ENCODE measurements around the gene AP4M1.

Gene AP4M1

DNA sequence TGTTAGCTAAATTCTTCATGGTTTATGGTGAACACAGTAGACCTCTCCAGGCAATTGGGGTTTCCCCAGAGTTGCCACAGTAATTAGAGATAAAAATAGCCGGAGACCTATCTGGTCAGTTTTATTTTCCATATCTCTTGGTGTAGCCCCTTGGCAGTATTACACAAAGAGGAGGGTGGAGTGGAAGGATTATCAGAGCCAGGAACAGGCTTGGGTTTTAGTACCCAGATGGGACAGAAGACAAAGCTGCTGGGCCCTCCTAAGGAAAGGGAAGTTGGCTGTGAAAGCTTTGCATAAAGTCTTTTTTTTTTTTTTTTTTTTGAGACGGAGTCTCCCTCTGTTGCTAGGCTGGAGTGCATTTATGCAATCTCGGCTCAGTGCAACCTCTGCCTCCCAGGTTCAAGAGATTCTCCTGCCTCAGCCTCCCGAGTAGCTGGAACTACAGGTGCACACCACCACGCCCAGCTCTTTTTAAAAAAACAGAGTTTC lies 42.1 kb upstream of the AP4M1 start (continued):
- TF ChIP-seq, protein P1, sequence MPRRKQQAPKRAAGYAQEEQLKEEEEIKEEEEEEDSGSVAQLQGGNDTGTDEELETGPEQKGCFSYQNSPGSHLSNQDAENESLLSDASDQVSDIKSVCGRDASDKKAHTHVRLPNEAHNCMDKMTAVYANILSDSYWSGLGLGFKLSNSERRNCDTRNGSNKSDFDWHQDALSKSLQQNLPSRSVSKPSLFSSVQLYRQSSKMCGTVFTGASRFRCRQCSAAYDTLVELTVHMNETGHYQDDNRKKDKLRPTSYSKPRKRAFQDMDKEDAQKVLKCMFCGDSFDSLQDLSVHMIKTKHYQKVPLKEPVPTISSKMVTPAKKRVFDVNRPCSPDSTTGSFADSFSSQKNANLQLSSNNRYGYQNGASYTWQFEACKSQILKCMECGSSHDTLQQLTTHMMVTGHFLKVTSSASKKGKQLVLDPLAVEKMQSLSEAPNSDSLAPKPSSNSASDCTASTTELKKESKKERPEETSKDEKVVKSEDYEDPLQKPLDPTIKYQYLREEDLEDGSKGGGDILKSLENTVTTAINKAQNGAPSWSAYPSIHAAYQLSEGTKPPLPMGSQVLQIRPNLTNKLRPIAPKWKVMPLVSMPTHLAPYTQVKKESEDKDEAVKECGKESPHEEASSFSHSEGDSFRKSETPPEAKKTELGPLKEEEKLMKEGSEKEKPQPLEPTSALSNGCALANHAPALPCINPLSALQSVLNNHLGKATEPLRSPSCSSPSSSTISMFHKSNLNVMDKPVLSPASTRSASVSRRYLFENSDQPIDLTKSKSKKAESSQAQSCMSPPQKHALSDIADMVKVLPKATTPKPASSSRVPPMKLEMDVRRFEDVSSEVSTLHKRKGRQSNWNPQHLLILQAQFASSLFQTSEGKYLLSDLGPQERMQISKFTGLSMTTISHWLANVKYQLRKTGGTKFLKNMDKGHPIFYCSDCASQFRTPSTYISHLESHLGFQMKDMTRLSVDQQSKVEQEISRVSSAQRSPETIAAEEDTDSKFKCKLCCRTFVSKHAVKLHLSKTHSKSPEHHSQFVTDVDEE (CRISPR knock-in tag; IDR thresholded peaks at IDR 0.05), result no peak
- TF ChIP-seq SNAI2 (CRISPR knock-in tag; IDR thresholded peaks at IDR 0.05), result no peak
- TF ChIP-seq BACH2 (CRISPR knock-in tag; IDR thresholded peaks at IDR 0.05; ENCODE audit: borderline replicate concordance), result no peak
- TF ChIP-seq ZNF565 (CRISPR knock-in tag; conservative IDR thresholded peaks at IDR 0.05; ENCODE audit: low read depth), result no peak
- TF ChIP-seq GLIS3 (CRISPR knock-in tag; IDR thresholded peaks at IDR 0.05), result no peak

DNA sequence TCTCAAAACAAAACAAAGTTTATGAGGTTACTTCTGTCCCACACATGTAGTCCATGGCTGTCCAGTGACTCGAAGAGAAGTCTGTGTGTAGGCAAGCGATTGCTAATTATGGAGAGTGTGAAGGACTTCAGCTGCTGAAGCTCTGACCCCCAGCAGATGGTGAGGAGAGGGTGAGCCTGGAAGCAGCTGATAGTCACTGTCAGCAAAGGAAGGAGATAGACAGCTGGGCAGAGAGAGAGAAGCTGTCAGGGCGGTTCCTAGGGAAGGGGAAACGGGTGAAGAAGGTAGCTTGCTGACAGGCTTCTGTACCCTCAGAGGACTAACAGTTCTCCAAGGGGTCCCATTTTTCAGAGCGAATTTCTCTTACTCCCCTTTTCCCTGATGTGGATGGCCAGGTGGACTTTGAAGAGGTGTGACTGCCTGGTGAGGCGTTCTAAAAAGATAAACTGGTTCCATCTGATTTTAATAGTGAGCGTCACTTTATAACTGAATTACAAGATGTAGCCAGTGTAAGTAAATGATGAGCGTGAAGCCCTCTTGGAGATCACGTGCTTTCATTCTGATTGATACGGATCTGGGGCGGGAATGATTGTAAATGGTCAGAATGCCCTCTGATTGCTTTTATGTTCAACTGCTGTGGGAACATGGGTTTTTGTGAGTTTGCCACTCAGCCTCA lies 39.8 kb upstream of the AP4M1 start:
- TF ChIP-seq, protein P2, sequence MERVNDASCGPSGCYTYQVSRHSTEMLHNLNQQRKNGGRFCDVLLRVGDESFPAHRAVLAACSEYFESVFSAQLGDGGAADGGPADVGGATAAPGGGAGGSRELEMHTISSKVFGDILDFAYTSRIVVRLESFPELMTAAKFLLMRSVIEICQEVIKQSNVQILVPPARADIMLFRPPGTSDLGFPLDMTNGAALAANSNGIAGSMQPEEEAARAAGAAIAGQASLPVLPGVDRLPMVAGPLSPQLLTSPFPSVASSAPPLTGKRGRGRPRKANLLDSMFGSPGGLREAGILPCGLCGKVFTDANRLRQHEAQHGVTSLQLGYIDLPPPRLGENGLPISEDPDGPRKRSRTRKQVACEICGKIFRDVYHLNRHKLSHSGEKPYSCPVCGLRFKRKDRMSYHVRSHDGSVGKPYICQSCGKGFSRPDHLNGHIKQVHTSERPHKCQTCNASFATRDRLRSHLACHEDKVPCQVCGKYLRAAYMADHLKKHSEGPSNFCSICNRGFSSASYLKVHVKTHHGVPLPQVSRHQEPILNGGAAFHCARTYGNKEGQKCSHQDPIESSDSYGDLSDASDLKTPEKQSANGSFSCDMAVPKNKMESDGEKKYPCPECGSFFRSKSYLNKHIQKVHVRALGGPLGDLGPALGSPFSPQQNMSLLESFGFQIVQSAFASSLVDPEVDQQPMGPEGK (CRISPR knock-in tag; IDR thresholded peaks at IDR 0.05; ENCODE audit: borderline replicate concordance), result no peak
- no peak for TF ChIP-seq CSDC2 (CRISPR knock-in tag; IDR thresholded peaks at IDR 0.05)
- TF ChIP-seq, protein P3, sequence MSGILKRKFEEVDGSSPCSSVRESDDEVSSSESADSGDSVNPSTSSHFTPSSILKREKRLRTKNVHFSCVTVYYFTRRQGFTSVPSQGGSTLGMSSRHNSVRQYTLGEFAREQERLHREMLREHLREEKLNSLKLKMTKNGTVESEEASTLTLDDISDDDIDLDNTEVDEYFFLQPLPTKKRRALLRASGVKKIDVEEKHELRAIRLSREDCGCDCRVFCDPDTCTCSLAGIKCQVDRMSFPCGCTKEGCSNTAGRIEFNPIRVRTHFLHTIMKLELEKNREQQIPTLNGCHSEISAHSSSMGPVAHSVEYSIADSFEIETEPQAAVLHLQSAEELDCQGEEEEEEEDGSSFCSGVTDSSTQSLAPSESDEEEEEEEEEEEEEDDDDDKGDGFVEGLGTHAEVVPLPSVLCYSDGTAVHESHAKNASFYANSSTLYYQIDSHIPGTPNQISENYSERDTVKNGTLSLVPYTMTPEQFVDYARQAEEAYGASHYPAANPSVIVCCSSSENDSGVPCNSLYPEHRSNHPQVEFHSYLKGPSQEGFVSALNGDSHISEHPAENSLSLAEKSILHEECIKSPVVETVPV (CRISPR knock-in tag; IDR thresholded peaks at IDR 0.05), result no peak
- no peak for TF ChIP-seq ZC3H10 (CRISPR knock-in tag; IDR thresholded peaks at IDR 0.05)
- TF ChIP-seq ZNF8 (CRISPR knock-in tag; IDR thresholded peaks at IDR 0.05), result no peak
- TF ChIP-seq TCF4 (CRISPR knock-in tag; IDR thresholded peaks at IDR 0.05; ENCODE audit: borderline replicate concordance), result no peak
- TF ChIP-seq GLIS3 (CRISPR knock-in tag; IDR thresholded peaks at IDR 0.05), result no peak
- TF ChIP-seq ZNF565 (CRISPR knock-in tag; conservative IDR thresholded peaks at IDR 0.05; ENCODE audit: low read depth), result no peak
- no peak for TF ChIP-seq TOX (CRISPR knock-in tag; IDR thresholded peaks at IDR 0.05; ENCODE audit: borderline replicate concordance)
- TF ChIP-seq ARNTL (CRISPR knock-in tag; IDR thresholded peaks at IDR 0.05; ENCODE audit: borderline replicate concordance, low read depth), result no peak
- no peak for TF ChIP-seq ISL1 (CRISPR knock-in tag; IDR thresholded peaks at IDR 0.05)
- TF ChIP-seq, protein P1 (CRISPR knock-in tag; IDR thresholded peaks at IDR 0.05), result no peak
- TF ChIP-seq, protein P4, sequence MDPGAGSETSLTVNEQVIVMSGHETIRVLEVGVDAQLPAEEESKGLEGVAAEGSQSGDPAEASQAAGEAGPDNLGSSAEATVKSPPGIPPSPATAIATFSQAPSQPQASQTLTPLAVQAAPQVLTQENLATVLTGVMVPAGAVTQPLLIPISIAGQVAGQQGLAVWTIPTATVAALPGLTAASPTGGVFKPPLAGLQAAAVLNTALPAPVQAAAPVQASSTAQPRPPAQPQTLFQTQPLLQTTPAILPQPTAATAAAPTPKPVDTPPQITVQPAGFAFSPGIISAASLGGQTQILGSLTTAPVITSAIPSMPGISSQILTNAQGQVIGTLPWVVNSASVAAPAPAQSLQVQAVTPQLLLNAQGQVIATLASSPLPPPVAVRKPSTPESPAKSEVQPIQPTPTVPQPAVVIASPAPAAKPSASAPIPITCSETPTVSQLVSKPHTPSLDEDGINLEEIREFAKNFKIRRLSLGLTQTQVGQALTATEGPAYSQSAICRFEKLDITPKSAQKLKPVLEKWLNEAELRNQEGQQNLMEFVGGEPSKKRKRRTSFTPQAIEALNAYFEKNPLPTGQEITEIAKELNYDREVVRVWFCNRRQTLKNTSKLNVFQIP (CRISPR knock-in tag; IDR thresholded peaks at IDR 0.05; ENCODE audit: borderline replicate concordance, low read depth), result no peak
- TF ChIP-seq, protein P5, sequence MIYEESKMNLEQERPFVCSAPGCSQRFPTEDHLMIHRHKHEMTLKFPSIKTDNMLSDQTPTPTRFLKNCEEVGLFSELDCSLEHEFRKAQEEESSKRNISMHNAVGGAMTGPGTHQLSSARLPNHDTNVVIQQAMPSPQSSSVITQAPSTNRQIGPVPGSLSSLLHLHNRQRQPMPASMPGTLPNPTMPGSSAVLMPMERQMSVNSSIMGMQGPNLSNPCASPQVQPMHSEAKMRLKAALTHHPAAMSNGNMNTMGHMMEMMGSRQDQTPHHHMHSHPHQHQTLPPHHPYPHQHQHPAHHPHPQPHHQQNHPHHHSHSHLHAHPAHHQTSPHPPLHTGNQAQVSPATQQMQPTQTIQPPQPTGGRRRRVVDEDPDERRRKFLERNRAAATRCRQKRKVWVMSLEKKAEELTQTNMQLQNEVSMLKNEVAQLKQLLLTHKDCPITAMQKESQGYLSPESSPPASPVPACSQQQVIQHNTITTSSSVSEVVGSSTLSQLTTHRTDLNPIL (CRISPR knock-in tag; IDR thresholded peaks at IDR 0.05; ENCODE audit: low read depth), result no peak
- TF ChIP-seq RARB (CRISPR knock-in tag; IDR thresholded peaks at IDR 0.05), result no peak
- no peak for TF ChIP-seq BACH2 (CRISPR knock-in tag; IDR thresholded peaks at IDR 0.05; ENCODE audit: borderline replicate concordance)
- TF ChIP-seq OSR1 (CRISPR knock-in tag; IDR thresholded peaks at IDR 0.05), result no peak
- TF ChIP-seq PPARA (CRISPR knock-in tag; IDR thresholded peaks at IDR 0.05; ENCODE audit: borderline replicate concordance), result no peak
- no peak for TF ChIP-seq ZFP30 (CRISPR knock-in tag; IDR thresholded peaks at IDR 0.05)
- ATAC-seq, result no peak
